ENCODE results near the gene FHL2. TPM values are rescaled to one million over a fixed set of nuclear protein-coding genes. Genes with fewer than 3 reads are reported as not detected.
"Not testable (repeated sequence)": the region's sequence is repeated elsewhere in the genome, so short reads cannot be mapped to it uniquely, and the experiment has no call there.

Gene FHL2
- total RNA-seq, 3 donors from 2014 or later: 2.6 to 3.5 (median 2.7) TPM

DNA sequence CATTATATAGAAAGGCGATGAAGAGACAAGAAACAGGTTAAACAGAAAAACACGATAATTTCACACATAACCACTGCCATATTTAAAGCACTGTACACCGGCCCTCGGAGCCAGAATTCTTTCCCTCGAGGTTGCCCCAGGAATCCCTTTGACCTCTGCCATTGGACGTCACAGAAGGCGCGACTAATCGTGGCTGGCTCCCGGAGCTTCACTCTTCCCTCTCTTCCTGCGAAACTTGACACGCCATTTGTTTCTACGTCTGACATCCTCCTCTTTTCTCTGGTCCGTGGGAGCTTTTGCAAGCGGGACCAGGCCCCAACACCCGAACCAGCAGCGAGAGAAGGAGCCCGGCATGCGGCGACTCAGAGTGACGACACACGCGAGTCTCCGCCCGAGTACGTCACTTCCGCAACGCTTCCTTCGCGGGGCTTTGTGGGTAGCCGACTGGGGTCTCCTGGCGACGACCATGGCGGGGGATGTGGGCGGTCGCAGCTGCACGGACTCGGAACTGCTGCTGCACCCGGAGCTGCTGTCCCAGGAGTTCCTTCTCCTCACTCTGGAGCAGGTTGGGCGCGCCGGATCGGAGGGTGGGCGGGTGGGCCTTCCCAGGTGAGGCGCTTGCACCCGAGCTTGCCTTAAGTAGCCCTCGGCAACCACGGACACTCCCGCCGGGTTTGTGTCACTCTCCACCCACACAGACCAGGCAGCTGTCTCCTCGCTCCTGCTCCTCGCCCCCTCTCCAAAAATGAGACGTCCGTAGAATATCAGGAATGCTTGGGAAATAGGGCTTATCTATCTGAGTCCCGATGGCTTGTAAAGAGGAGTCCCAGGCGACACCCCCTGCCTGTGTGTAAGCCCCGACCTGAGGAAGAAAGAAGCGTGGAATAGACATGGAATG, 61.5 kb downstream of the FHL2 start, which contains the start of gene C2orf49:
Gene C2orf49 (plus strand): TSS at position 419 of the 898 bp plus-strand sequence. CDS start 48 bp downstream, at position 467.
- H3K36me3 Mint-ChIP-seq (ENCODE audit: insufficient read depth): peaks cover 15% of the 10 kb centered on the region
- no peaks in the 10 kb centered on the region for H3K9me3 Mint-ChIP-seq
- no peaks in the 10 kb centered on the region for H3K27me3 Mint-ChIP-seq (ENCODE audit: low read depth)
- ATAC-seq (peak; percentile 94 to 95), DNase-seq (peak; percentile 87)
- peak within 1 kb of the TSS; percentile 100 for H3K4me3 Mint-ChIP-seq
- peaks cover 33% of the 10 kb centered on the region for H3K4me1 Mint-ChIP-seq (ENCODE audit: low read depth)

DNA sequence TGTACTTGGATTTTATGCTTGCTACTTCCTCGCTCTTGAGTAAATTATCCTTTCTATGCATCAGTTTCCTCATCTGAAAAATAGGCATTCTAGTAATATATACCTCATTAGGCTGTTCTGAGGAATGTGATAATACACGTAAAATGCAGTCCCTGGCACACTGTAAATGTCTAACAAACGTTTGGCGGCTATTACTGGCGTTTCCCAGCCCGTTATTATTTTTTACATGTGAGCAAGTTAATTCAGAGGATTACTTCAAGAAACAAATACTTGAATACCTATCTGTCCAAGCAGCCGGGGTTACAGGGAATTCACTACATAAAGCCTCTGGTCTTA, 62.1 kb downstream of the FHL2 start:
- Mint-ChIP-seq H3K36me3 (ENCODE audit: insufficient read depth) (peaks cover 12% of the 10 kb centered on the region), H3K9me3 (no peaks in the 10 kb centered on the region), H3K4me3 (peak overlapping the region; percentile 100), H3K27me3 (ENCODE audit: low read depth) (no peaks in the 10 kb centered on the region), H3K4me1 (ENCODE audit: low read depth) (peaks cover 33% of the 10 kb centered on the region)
- ATAC-seq: no peak
- no peak for DNase-seq

DNA sequence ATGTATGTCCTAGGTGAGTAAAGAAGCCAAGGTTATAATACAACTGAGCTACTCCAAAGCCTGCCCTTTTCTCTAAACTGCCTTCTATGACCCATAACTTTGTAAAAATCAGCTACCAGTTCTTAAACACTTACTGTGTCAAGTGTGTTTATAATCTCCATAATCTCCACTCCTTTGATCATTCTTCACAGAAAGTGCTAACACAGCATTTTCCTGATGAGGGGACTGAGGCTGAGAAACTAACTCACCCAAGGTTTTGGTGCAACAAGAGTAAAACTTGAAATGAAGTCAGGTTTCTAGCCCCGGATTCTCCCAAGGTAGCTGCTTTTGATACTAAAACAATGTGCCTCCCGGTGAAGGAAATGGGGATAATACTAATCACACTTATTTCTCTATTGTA, 63.4 kb downstream of the FHL2 start:
- H3K36me3 Mint-ChIP-seq (ENCODE audit: insufficient read depth): peaks cover 5% of the 10 kb centered on the region
- peaks cover 36% of the 10 kb centered on the region for H3K4me1 Mint-ChIP-seq (ENCODE audit: low read depth)
- no peaks in the 10 kb centered on the region for H3K27me3 Mint-ChIP-seq (ENCODE audit: low read depth)
- no peak overlapping the region for H3K4me3 Mint-ChIP-seq
- no peak for ATAC-seq
- DNase-seq: no peak
- H3K9me3 Mint-ChIP-seq: no peaks in the 10 kb centered on the region

DNA sequence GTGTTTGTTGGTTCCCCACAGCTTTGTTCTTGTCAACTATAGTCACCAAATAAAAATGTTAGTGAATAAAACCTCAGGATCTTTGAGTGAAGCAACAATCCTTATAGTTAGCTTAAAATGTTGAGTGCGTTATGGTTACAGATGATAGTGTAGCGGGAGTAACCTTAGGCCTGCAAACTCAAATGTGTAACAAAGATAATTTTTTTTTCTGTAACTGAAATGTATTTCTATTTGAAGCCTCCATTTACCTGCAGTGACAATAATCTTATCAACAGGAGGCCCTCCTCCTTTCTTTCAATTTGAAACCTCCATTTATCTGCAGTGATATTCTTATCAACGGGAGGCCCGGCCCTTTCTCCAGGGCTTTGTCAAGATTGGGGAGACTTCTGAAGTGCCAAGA, 64.6 kb downstream of the FHL2 start:
- peaks cover 34% of the 10 kb centered on the region for H3K4me1 Mint-ChIP-seq (ENCODE audit: low read depth)
- ATAC-seq: no peak

DNA sequence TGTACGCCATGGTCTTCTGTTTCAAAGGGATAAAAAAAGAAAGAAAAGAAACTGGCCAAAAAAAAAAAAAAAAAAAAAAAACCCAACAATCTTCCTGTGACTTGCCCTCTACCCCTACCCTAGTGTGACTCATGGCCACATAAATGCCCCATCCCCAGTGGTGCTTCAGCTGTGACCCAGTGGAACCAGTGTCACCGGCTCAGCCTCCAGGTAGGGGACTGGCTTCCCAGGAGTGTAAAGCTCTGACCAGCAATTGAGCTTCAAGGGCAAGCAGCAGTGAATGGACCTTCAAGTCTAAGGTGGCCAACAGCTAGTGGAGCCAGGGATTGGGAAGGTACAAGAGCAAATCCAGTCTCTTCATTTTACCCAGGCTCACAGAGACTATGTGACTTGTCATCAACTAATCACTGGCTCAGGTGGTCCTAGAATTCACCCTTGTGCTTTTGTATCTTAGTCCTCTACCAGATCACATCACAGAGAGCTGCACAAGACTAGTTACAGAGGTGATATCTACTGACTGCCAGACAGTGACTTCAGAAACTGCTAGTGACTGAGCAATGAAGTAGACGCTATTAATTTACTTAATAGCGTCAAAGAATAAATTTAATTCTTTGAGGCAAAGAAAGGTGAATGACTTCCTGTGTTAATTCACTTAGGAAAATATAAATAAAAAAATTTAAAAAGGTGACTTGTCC, 68.0 kb downstream of the FHL2 start:
- no peaks in the 10 kb centered on the region for H3K9me3 Mint-ChIP-seq
- no peak for ATAC-seq
- H3K4me3 Mint-ChIP-seq: peak overlapping the region; percentile 85
- peaks cover 29% of the 10 kb centered on the region for H3K4me1 Mint-ChIP-seq (ENCODE audit: low read depth)
- no peaks in the 10 kb centered on the region for H3K27me3 Mint-ChIP-seq (ENCODE audit: low read depth)
- H3K36me3 Mint-ChIP-seq (ENCODE audit: insufficient read depth): no peaks in the 10 kb centered on the region
- no peak for DNase-seq

More for the DNA sequence above, 64.6 kb downstream of the FHL2 start:
- no peaks in the 10 kb centered on the region for H3K36me3 Mint-ChIP-seq (ENCODE audit: insufficient read depth)
- DNase-seq: no peak
- no peak overlapping the region for H3K4me3 Mint-ChIP-seq
- H3K27me3 Mint-ChIP-seq (ENCODE audit: low read depth): no peaks in the 10 kb centered on the region
- H3K9me3 Mint-ChIP-seq: no peaks in the 10 kb centered on the region

DNA sequence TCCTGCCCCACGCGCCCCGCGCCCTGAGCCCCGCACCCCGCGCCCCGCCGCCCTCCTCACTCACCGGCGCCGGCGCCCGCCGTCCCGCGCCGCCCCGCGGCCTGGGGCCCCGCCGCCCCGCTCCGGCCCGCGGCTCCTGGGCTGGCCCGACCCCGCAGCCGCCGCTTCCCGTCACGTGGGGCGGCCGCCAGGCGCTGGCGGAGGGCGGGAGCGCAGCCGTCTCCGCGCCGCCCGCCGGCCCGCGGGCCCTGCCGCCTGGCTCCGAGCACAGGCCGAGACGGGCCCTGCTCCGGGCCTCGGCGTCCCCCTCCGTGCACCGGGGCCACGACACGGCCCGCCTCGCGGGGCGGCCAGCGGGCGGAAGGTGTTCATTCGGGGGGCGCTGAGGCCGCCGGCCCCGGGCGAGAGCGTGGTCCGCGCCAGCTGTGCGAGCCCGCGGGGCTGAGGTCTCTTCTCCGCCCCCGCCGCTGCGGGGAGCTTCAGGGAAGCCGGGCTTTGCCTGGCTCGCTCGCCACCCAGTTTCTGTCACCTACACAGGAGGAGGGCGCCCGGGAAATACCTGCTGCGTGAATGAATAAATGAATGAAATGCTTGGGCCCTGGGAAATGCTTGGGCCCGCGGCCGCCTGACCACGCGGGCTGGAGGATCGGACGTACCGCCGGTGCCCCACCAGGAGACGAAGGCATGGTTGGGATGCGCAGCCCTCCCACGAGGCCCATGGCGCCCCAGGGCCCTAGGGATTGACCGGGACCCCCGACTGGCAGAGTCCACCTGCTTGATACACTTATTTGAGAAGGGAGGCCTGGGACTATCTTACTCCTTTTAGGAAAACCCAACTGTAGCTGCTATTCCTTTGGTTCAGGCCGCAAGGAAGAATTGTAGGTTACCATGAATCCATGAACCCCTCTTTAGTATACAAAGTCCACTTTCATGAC, 69.0 kb downstream of the FHL2 start, which contains the start of gene TGFBRAP1:
Gene TGFBRAP1 (minus strand): TSS at position 175 of the 935 bp plus-strand sequence. CDS start 21,434 bp downstream, outside the sequence.
- H3K9me3 Mint-ChIP-seq: no peaks in the 10 kb centered on the region
- no peaks in the 10 kb centered on the region for H3K27me3 Mint-ChIP-seq (ENCODE audit: low read depth)
- peaks cover 38% of the 10 kb centered on the region for H3K4me1 Mint-ChIP-seq (ENCODE audit: low read depth)
- H3K36me3 Mint-ChIP-seq (ENCODE audit: insufficient read depth): peaks cover 5% of the 10 kb centered on the region
- peak within 1 kb of the TSS; percentile 94 for H3K4me3 Mint-ChIP-seq
- peak; percentile 88 to 93 for ATAC-seq
- DNase-seq: peak; percentile 37

DNA sequence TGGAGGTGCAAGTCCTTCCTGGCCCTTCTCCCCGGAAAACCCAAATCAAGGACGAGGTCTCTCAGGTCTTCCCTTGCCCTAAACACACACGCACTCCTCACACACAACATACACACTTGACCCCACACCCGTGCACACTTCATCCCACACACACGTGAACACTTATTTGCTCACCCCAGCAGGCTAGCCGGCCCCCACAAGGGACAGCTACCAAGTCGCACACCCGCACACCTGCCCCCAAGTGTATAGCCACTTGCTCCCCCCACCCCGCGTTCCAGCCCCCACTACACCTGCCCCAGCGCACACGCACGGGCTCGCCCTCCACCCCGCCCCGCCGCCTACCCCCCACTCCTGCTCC, 69.7 kb downstream of the FHL2 start:
- Mint-ChIP-seq H3K4me3 (peak overlapping the region; percentile 94), H3K36me3 (ENCODE audit: insufficient read depth) (peaks cover 5% of the 10 kb centered on the region), H3K27me3 (ENCODE audit: low read depth) (no peaks in the 10 kb centered on the region), H3K9me3 (no peaks in the 10 kb centered on the region), H3K4me1 (ENCODE audit: low read depth) (peaks cover 38% of the 10 kb centered on the region)
- peak; percentile 23 to 36 for ATAC-seq
- no peak for DNase-seq

DNA sequence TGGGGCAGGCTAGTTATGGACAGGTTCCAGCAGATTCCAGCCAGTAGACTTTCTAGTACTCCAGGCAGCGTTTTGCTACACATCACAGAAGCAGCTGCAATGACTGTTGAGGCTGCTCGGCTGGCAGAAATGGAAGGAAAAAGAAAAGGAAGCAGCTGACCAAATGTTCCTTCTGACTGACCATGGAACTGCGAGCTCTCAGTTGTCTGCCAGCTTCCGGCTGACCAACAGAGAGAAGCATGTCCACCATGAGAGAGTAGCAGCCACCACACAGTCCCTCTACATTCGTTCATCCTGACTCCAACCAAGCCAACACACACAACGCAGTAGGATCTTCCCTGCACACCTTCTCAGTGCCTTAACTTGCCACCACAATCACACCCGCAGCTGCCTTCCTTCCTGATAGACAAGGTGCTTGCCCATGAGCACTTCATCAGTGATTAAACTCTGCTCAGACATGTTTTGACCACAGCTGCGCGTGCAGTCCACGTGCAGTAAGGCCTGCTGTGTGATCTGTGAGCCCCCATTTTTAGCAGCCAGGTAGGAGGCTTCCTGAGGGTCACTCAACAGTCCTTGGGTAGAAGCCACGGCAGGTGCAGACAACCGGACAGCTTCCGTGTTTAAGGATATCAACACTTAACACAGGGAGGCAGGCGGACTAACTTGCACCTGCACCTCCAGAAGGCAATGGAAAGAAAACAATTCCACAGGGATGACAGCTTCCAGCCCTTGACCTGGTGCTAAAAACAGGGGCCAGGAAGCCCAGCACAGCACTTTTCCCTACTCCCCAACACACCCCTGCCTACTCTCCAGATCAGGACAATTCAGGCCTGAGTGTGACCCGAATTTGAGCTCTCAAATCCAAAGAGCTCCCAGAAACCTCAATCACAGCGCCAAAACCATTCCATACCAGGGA, 70.3 kb downstream of the FHL2 start:
- peaks cover 42% of the 10 kb centered on the region for H3K4me1 Mint-ChIP-seq (ENCODE audit: low read depth)
- DNase-seq (peak; percentile 8), ATAC-seq (no peak)
- peak overlapping the region; percentile 94 for H3K4me3 Mint-ChIP-seq
- H3K9me3 Mint-ChIP-seq: no peaks in the 10 kb centered on the region
- peaks cover 8% of the 10 kb centered on the region for H3K36me3 Mint-ChIP-seq (ENCODE audit: insufficient read depth)
- no peaks in the 10 kb centered on the region for H3K27me3 Mint-ChIP-seq (ENCODE audit: low read depth)

DNA sequence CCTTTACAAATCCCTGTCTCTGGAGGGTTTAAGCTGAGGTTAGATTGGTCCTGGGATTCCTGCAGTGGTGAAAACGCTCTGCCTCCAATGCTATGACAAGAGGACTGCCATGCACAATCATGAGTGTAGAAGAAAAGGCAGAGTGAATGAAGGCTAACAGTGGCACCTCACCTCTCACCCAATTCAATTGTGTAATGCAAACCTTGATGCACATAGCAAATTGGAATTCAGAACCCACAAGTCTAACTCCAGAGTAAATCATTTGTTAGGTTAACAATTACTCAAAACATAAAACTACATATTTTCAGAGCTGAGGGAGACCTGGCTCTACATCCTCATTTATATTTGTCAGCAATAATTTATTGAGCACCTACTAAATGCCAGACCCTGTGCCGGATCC, 71.2 kb downstream of the FHL2 start:
- Mint-ChIP-seq H3K9me3 (no peaks in the 10 kb centered on the region), H3K4me1 (ENCODE audit: low read depth) (peaks cover 50% of the 10 kb centered on the region), H3K36me3 (ENCODE audit: insufficient read depth) (peaks cover 11% of the 10 kb centered on the region), H3K27me3 (ENCODE audit: low read depth) (no peaks in the 10 kb centered on the region), H3K4me3 (peak overlapping the region; percentile 94)
- no peak for DNase-seq
- no peak for ATAC-seq

DNA sequence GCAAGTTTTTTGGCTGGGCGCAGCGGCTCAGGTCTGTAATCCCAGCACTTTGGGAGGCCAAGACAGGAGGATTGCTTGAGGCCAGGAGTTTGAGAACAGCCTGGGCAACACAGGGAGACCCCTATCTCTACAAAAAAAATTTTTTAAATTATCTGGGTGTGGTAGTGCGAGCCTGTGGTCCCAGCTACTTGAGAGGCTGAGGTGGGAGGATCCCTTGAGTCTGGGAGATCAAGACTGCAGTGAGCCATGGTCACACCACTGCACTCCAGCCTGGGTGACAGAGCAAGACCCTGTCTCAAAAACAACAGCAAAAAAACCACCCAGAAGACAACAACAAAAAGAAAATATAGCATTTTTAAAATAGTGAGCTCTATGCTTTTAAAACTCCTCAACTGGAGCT, 71.6 kb downstream of the FHL2 start:
- H3K4me3 Mint-ChIP-seq; ATAC-seq; DNase-seq; H3K27me3 Mint-ChIP-seq (ENCODE audit: low read depth); H3K9me3 Mint-ChIP-seq: not testable (repeated sequence)
- Mint-ChIP-seq H3K4me1 (ENCODE audit: low read depth) (peaks cover 54% of the 10 kb centered on the region), H3K36me3 (ENCODE audit: insufficient read depth) (peaks cover 15% of the 10 kb centered on the region)

DNA sequence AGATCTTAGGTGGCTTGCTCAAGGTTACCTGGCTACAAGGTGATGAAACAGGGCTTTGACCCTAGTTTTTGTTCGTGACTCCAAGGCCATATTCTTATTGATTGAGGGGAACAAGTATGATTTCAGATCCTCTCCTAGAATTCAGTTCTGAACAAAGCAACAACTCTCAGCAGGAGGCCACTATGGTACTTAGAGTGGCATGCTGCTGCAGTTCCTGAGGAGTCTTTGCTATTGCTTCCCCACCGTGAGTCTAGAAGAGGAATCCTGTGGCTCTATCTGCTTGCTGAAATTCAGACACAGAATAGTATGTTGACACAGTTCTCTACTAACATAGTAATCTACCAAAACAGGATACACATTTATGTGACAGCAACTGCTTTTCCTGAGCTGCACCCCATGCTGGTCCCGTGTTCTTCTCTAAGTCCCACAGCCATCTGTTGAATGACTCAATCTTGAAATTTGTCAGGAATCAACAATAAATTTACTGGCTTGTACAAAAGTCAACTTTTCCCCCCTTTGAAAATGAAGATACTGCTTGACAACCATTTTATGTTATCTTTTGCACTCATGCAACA, 73.4 kb downstream of the FHL2 start:
- DNase-seq: no peak
- no peak overlapping the region for H3K4me3 Mint-ChIP-seq
- no peaks in the 10 kb centered on the region for H3K9me3 Mint-ChIP-seq
- no peak for ATAC-seq
- H3K27me3 Mint-ChIP-seq (ENCODE audit: low read depth): no peaks in the 10 kb centered on the region
- H3K4me1 Mint-ChIP-seq (ENCODE audit: low read depth): peaks cover 56% of the 10 kb centered on the region
- H3K36me3 Mint-ChIP-seq (ENCODE audit: insufficient read depth): peaks cover 15% of the 10 kb centered on the region

DNA sequence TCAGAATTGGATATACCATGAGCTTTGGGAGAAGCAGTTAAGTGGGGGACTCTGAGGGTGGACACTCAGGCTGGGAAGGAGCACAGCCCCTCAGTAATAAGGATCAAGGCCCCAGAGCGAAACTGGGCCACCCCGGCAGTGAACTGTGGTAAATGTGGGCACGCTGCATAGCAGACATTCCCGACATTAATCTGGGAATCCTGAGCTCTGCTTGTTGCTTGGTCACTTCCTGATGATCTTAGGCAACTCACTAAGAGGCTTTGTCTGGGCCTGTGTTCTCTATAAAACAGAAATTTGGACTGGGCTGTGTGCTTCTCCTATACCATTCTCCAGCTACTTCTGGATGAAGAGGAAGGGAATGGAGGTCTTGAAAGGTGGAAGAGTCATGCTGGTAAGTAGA, 74.1 kb downstream of the FHL2 start:
- no peaks in the 10 kb centered on the region for H3K9me3 Mint-ChIP-seq
- H3K27me3 Mint-ChIP-seq (ENCODE audit: low read depth): no peaks in the 10 kb centered on the region
- peaks cover 15% of the 10 kb centered on the region for H3K36me3 Mint-ChIP-seq (ENCODE audit: insufficient read depth)
- no peak for ATAC-seq
- peaks cover 55% of the 10 kb centered on the region for H3K4me1 Mint-ChIP-seq (ENCODE audit: low read depth)
- no peak overlapping the region for H3K4me3 Mint-ChIP-seq
- DNase-seq: no peak

DNA sequence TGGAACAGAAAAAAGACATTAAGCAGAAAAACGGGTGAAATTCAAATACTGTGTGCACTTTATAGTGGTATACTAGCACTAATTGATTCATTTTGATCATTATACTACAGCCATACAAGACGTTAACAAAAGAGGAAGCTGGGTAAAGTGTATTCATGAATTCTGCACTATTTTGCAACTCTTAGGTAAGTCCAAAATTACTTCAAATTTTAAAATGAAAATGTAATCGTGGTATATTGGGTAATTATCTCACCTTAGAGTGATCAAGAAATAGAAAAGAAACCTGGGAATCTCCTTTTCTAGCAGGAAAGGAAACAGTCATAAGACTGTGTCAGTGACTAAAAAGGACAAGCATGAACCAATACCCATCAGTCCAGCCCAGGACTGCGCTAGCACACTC, 74.8 kb downstream of the FHL2 start:
- Mint-ChIP-seq H3K27me3 (ENCODE audit: low read depth) (no peaks in the 10 kb centered on the region), H3K4me1 (ENCODE audit: low read depth) (peaks cover 54% of the 10 kb centered on the region), H3K9me3 (no peaks in the 10 kb centered on the region)

More for the DNA sequence above, 74.8 kb downstream of the FHL2 start:
- H3K4me3 Mint-ChIP-seq: no peak overlapping the region
- DNase-seq: no peak
- H3K36me3 Mint-ChIP-seq (ENCODE audit: insufficient read depth): peaks cover 15% of the 10 kb centered on the region
- no peak for ATAC-seq
